GM21515 (cell line): Measurements from ENCODE around the gene NBEAL1.
"Not testable (repeated sequence)": the region's sequence is repeated elsewhere in the genome, so short reads cannot be mapped to it uniquely, and the experiment has no call there.

Experiments used
- ATAC-seq: cut with Tn5 transposase; IDR thresholded peaks from one replicate; pipeline ENCODE4 v1.9.1; 2021; ENCODE audit not compliant: unreplicated experiment

The NBEAL1 gene

GRCh38 chr2:203105996-203106395 is 91.3 kb downstream of the NBEAL1 start:
- ATAC-seq = no peak

DNA sequence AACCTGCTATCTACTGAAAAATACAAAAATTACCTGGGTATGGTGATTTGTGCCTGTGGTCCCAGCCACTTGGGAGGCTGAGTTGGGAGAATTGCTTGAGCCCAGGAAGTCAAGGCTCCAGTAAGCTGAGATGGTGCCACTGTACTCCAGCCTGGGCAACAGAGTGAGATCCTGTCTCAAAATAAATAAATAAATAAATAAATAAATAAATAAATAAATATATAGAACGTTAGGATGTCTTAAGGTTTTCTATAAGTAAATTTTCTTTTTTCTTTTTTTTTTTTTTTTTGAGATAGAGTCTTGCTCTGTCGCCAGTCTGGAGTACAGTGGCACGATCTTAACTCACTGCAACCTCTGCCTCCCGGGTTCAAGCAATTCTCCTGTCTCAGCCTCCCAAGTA is 95.8 kb downstream of the NBEAL1 start:
- not testable (repeated sequence) for ATAC-seq

- ATAC-seq = no peak
Measured at GRCh38 chr2:203112342-203112741, 97.7 kb downstream of the NBEAL1 start.

- not testable (repeated sequence) for ATAC-seq
Measured at GRCh38 chr2:203115201-203115700, 100.6 kb downstream of the NBEAL1 start.

- no peak for ATAC-seq
Measured at GRCh38 chr2:203122317-203122986, 107.8 kb downstream of the NBEAL1 start.

DNA sequence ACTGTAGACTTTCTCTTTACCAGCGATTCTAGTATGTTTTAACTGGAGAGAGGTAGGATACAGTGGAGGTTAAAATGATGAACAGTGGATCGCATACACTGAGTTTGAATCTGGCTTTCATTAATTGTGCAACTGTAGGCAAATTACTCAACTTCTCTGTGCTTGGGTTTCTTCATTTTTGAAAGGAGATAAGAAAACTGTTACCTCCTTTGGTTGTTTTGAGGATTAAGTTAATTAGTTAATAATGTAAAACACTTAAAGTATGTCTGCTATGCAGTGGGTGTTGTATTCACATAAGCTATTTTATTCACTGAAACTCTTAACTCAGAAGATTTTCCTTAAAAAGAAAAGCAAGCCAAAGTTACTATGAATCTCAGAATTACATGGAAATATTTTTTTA is 112.3 kb downstream of the NBEAL1 start:
- no peak for ATAC-seq

DNA sequence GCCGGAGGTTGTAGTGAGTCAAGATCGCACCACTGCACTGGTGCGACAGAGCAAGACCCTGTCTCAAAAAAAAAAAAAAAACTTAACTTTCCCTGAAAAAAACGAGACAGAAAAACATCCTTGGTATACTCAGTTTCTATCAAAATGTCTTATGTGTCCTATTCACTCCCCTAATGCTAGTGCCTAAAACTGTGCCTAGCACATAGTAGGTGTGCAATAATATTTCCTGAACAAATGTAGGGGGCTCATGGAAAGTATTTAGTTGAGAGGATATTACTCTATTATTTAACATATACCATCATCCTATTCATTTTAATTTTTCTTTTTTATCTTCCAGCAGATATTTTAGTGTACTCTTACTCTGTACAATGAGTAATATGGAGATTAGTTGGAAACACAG is 120.4 kb downstream of the NBEAL1 start:
- no peak for ATAC-seq

- no peak for ATAC-seq
Measured at GRCh38 chr2:203143391-203143790, 128.7 kb downstream of the NBEAL1 start.

- ATAC-seq = no peak
Measured at GRCh38 chr2:203149194-203149593, 134.5 kb downstream of the NBEAL1 start.

DNA sequence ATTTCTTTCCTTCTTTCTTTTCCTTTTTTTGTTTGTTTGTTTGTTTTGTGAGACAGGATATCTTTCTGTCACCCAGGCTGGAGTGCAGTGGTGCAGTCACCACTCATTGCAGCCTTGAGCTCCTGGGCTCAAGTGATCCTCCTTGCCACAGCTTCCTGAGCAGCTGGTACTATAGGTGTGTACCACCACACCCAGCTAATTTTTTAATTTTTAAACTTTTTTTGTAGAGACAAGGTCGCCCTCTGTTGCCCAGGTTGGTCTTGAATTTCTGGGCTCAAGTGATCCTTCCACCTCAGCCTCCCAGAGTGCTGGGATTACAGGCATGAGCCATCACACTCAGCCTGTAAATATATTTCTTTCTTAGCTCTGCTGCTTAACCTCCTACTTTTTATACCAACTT is 140.7 kb downstream of the NBEAL1 start:
- ATAC-seq = no peak

- ATAC-seq = not testable (repeated sequence)
Measured at GRCh38 chr2:203162722-203163121, 148.0 kb downstream of the NBEAL1 start.

GRCh38 chr2:203164311-203164935 is 149.7 kb downstream of the NBEAL1 start:
- ATAC-seq = no peak

DNA sequence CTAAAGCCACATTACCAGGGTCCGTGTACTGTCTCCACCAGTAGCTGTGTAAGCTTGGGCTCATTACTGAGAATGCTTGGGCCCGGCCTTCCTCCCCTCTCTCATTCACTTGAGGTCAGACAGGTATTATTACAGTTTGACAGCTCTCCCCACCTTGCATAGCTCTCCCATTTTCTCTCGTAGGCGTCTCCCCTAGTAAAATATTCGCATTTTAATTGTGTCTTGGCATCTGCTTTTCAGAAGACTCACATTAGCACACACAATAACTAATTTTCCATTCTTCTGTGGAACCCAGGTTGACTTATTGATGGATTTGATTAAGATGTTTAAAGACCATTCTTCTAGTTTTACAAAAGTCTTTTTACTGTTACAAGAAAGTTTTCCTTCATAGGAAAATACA is 153.1 kb downstream of the NBEAL1 start:
- ATAC-seq = no peak

DNA sequence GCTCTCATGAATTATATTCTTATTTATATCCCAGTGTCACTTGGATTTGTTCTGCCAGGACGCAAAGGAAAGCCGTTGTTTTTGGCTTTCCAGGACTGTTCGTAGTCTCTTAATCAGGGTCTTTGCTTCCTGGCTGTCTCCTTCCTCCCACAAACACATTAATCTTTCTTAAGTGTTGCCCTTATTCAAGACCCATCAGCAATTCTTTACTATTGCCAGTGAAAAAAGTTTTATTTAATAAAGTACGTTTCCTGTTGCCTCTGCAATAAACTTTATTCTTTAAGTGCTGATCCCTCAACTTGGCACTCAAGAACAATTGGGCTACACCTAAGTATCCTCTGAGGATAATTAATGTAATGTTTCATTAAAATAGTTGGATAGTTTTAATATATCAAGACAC is 155.8 kb downstream of the NBEAL1 start:
- ATAC-seq = no peak

DNA sequence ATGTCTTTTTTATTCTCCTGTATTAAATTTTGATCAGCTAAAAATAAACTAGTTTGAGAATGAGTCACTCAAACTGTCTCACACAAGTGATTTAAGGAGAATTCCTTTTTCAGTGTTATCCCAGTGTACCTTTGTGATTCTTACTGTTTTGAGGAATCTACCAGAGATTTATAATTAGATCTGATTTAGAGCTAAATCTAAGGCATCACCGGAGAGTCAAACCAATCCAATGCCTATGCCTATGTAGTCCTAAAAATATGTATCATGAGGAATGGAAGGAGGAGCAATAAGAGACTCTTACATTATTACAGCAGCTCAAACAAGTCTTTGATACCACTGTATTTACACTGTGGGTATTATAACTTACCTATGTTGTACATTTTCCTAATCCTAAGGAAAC is 160.7 kb downstream of the NBEAL1 start:
- no peak for ATAC-seq

DNA sequence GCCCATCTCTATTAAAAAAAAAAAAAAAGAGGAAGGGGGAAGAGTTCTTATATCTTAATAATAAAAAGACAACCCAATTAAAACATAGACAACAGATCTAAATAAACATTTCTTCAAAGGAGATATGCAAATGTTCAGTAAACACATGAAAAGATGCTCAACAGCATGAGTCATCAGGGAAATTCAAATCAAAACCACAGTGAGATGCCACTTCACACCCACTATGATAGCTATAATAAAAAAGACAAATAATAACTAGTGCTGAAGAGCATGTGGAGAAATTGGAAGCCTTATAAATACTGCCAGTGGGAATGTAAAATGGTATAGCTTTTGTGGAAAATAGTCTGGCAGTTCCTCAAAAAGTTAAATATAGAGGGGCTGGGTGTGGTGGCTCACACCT is 162.7 kb downstream of the NBEAL1 start:
- no peak for ATAC-seq

DNA sequence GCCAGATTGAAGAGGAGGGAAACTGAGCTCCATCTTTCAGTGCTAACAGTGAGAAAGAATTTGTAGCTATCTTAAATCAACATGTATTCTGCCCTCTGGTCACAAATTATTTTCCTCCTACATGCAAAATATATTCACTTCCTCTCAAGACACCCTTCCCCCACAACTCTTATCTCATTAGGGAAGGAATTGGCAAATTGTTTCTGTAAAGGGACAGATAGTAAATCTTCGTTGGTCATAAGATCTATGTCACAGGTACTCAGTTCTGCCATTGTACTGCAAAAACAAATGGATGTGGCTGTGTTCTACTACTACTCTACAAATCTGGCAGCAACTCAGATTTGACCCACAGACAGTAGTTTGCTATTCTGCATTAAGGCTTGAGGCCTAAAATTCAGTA is 171.2 kb downstream of the NBEAL1 start:
- no peak for ATAC-seq

GRCh38 chr2:203190547-203190946 is 175.9 kb downstream of the NBEAL1 start:
- ATAC-seq = not testable (repeated sequence)

DNA sequence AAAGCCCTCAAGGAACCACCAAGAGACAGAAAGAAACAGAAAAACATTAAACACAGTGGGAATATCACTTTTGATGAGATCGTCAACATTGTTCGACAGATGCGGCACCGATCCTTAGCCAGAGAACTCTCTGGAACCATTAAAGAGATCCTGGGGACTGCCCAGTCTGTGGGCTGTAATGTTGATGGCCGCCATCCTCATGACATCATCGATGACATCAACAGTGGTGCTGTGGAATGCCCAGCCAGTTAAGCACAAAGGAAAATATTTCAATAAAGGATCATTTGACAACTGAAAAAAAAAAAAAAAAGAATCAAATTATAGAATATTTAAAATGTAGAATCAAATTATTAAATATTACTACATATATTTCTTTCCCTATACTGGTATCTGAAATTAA is 176.4 kb downstream of the NBEAL1 start:
- not testable (repeated sequence) for ATAC-seq

- no peak for ATAC-seq
Measured at GRCh38 chr2:203191961-203192360, 177.3 kb downstream of the NBEAL1 start.

DNA sequence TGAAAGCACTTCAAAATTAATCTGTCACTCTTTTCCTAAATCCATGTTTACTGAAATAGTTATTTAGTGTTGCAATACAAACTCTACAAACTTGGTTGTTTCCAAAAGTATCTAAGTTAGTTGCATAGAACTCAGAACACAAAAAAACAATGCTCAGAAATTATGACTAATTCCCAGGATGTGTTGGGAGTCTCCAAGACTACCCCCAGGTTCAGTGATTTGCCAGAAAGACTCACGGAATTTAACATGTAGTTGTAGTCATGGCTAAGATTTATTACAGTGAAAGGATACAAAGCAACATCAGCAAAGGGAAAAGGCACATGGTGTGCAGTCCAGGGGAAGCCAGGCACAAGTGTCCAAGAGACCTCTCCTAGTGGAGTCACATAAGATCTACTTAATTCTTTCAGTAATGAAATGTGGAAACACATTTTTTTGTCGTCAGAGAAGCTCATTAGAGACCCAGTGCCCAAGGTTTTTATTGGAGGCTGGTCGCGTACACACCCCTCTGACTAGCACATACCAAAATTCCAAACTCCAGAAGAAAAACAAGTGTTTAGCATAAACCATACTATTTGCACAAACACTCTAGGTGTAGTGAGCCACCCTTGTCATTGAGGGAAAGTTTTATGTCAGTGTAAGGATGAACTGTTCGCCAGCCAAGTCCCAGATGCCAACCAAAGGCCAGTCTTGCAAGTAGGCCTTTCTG is 180.8 kb downstream of the NBEAL1 start:
- ATAC-seq = no peak

DNA sequence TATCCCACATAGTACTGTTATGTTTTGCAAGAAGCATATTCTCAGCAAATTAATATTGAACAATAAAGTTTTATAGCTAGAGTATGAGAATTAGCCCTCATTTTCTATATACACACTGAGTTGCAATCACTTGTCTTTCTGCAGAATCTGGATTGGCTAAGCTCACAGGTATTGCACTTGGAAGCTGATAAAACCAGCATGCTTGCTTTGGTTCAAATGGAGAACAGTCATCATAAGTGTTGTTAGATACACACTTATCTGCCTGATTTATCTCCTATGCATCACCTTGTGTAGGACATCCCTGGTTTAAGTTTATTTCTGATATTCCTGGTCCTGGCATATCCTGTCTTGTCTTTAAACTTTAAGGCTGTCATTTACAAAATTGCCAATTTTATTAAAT is 186.2 kb downstream of the NBEAL1 start:
- ATAC-seq = no peak
